ENCODE results near the gene TOM1.

TOM1 gene

GRCh38 chr22:35307892-35308291 lies 8.2 kb downstream of the TOM1 start:
- no peak for DNase-seq

GRCh38 chr22:35308480-35309021 lies 8.9 kb downstream of the TOM1 start:
- no peak for DNase-seq

GRCh38 chr22:35310556-35311550 lies 11.2 kb downstream of the TOM1 start:
- no peak for DNase-seq

- no peak for DNase-seq
Observed at GRCh38 chr22:35311551-35311999, 11.9 kb downstream of the TOM1 start.

GRCh38 chr22:35312198-35313059 lies 12.7 kb downstream of the TOM1 start:
- no peak for DNase-seq

- peak; percentile 16 for DNase-seq
Observed at GRCh38 chr22:35313311-35314121, 13.8 kb downstream of the TOM1 start.

- no peak for DNase-seq
Observed at GRCh38 chr22:35314161-35314942, 14.7 kb downstream of the TOM1 start.

GRCh38 chr22:35315141-35315854 lies 15.6 kb downstream of the TOM1 start:
- DNase-seq, result no peak

- no peak for DNase-seq
Observed at GRCh38 chr22:35315855-35316745, 16.4 kb downstream of the TOM1 start.

GRCh38 chr22:35316751-35317150 lies 17.1 kb downstream of the TOM1 start:
- no peak for DNase-seq

- DNase-seq, result no peak
Observed at GRCh38 chr22:35317680-35318290, 18.1 kb downstream of the TOM1 start.

- no peak for DNase-seq
Observed at GRCh38 chr22:35318346-35319215, 18.9 kb downstream of the TOM1 start.

GRCh38 chr22:35319244-35319985 lies 19.7 kb downstream of the TOM1 start:
- no peak for DNase-seq

- no peak for DNase-seq
Observed at GRCh38 chr22:35322126-35322525, 22.4 kb downstream of the TOM1 start.

GRCh38 chr22:35322893-35323292 lies 23.2 kb downstream of the TOM1 start:
- no peak for DNase-seq

GRCh38 chr22:35323305-35323704 lies 23.6 kb downstream of the TOM1 start:
- DNase-seq, result no peak

GRCh38 chr22:35324067-35324466 lies 24.4 kb downstream of the TOM1 start:
- DNase-seq, result no peak

GRCh38 chr22:35324762-35325161 lies 25.1 kb downstream of the TOM1 start:
- no peak for DNase-seq

Measured in NCI-H1694 (cell line).